Stimulated activated CD4-positive, alpha-beta T cell treated with anti-CD3 and anti-CD28 coated beads, Interleukin-2, amount 100 ng/mL, for 24 hours (primary cell): Measurements from ENCODE around the gene TGFBR3.

ENCODE experiments used
- DNase-seq, 2 donors: peaks; one replicate each; pipeline ENCODE4 v3.0.0-alpha.2; 2020

Gene TGFBR3

DNA sequence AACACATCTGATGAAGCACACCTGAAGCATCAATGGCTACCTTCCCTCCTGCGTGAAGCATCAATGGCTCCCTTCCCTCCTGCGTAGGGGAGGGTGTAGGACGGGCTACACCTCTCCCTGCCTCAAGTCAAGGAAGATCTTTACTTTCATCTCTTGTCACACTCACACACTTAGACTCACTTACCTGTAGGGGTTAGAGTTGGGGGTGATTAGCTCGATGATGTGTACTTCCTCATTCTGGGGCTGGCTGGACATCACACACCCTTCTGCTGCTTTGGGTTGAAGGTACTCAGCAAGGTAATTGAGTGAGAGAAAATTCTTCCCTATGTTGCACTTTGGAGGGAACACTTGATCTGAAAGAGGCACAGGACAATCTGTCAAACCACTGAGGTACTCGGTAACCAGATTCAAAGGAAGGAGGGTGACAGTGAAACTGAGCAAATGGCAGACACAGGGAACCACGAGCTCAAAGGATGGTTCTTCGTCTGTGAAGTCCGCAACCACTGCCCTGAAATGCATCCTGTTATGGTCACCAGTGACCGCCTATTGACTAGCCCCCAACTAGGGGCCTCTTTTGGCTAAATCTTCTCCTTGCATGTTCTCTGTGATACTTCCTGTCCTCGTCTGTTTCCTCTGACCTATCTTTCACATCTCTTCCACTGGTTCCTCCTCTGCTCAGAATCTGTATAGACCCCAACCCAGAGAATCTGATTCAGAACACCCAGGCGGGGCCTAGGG lies 156.2 kb downstream of the TGFBR3 start:
- no peak for DNase-seq

DNA sequence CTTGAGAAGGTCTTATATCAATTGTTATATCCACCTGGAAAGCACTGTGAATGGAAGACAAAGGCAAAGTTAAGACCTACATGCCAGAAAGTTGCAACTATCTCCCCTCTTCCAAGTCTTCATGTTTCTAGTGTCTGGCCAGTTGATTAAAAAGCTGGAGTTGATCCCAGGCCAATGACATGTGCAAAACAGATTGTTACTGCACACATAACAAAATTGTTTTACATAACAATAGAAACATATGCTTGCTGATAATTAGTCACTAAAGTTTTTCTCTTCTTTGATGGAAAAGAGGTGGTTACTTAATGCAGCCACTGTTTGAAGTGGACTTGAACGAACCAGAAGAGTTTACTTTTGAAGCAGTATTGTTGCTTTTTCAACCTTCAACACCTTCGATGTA lies 158.2 kb downstream of the TGFBR3 start:
- DNase-seq: no peak

DNA sequence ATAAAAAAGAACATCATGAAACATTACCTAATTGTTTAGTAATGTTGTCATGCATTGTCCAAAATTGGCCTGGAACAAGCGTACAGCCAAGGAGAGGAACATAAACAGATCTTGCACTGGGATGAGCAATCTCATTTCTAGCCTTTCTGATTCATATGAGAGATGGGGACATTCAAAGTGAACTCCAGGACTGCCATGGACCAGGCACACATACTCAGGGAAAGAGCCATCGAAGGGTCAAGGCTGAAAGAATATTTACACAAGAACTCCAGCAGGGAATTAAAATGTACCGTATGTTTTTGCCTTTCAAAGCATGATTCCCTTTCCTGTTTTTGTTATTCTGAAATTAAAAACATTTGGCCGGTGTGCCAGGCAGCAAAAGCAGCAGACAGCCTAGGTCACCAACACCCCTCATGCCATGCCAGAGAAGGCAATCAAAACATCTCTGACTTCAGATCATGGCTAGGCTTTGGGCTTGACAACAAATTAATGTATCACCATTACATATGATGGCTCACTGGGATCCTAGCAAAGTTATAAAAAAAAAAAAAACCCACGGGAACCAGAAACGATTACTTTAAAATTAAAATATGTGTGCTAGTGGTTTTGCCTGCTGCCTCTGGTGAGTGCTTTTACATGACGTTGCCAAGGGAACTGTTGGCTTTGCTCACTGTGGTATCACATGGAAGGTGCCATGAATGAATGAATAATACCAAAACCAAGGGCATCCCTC lies 159.8 kb downstream of the TGFBR3 start:
- DNase-seq: no peak

DNA sequence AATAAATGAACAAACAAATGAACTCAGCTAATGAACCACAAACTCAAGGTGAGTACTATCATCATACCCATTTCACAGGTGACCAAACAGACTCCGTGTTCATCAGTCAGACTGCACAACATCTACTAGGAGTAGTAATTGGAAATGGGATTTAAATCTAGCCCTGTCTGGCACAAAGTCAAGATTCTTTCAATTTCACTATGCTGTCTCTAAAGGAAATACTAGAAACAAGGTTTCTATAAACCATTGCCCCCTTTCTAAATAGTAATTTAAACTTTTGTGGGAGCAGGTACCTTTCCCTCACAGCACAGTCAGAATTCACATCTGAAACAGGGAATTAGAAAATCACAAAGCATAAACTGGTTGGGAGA lies 160.3 kb downstream of the TGFBR3 start:
- DNase-seq: no peak

DNA sequence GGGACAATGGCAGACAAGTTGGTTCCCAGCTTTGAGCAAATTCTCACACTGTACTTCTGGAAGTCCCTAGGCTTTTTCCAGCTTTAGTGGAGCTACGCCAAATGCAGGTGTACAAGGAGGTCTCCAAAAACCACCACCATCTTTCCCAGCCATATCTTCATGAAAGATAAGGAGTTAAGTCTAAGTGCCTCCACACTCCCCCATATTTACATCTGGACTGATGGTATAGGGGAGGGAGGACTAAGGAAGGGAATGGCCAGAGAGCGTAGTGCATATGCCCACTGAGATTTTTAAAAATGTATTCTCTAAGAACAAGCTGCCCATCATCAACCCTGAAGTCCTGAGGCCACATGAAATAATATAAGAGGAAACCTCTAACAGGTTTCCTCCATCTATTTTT lies 161.3 kb downstream of the TGFBR3 start:
- no peak for DNase-seq

DNA sequence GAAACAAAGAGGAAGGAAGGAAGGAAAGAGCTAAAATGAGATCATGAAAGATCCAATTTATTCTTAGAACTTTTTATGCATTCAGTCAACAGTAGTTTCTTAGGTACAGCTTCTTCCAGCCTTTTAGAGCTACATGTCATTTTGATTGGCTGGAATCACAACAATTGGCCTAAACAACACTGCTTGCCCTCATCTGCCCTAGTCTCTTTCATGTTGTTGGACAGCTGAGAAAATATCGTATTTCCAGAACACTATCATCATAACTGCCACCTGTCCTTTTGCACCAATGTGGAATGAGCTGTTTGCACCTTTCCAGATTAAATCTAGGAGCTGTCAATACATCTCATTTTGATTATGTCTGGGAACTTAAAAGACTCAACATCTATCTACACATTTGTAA lies 161.7 kb downstream of the TGFBR3 start:
- DNase-seq: no peak

DNA sequence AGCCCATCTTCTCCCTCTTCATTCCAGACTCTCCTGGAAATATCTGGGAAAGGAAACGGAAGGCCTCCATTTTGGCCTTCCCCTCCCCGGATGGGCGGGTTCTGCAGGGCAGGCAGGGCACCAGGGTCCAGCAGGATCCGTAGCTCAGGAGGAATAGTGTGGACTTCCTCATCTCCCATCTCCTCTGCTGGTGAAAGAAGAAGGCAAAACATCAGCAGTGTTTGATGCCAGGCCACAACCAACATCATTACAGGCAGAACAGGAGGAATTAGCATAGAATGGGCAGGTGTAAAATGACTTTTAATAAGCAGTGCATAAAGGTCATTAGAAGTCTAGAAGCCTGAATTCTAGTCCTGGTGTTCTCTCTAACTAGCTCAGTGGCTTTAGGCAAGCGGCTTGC lies 165.9 kb downstream of the TGFBR3 start:
- DNase-seq: no peak

DNA sequence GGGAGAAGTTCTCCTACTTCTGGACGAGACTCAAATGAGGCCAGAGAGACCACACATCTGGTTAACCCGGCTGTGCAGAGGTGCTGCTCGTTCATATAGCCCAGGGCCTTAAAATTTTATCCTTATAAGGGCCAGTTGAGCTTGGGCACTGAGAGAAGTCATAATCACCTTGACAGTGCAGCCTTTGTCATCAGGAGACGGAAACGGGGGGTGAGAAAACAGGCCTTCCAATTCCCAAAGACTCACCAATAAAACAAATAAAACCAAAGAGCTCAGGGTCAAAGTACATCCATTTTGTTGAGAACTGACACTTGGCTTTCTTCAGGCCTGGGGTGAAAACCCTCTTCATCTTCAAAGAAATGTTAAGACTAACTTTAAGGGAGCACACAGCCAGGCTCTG lies 167.1 kb downstream of the TGFBR3 start:
- no peak for DNase-seq

DNA sequence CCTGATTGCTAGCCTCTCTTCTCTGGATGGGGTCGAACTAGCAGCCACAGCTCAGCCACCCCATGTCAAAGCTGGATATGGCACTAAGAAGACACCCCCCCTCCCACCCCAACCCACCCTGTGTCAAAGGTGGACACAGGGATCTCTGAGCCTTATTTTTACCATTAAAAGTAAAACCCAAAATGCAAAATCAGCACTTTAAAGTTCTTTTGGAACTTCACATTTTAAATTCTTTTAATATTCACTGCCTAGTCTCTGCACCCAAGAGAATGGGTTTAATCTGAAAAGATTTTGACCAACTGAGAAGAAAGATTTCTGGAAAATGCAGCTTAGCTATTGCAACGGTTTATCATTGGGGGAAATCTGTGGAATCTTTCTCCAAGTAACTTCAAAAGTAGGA lies 167.6 kb downstream of the TGFBR3 start:
- DNase-seq: no peak

DNA sequence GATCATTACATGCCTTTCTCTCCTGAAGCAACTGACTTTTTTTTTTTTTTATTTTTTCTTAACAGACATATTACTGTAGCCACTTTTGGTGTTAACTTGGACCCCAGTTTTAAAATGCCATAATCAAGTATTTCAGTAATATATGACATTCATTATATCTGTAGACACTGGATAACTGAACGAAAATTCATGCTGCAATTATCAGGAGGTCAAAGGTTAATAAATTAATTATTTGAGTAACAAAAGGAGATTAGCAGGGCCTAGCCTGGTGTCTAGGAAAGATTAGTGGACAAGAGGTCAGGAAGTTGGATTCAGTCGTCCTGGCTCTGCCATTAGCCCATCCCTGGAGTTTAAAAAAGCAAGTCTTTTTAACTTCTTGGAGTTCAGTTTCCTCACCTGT lies 168.1 kb downstream of the TGFBR3 start:
- no peak for DNase-seq

DNA sequence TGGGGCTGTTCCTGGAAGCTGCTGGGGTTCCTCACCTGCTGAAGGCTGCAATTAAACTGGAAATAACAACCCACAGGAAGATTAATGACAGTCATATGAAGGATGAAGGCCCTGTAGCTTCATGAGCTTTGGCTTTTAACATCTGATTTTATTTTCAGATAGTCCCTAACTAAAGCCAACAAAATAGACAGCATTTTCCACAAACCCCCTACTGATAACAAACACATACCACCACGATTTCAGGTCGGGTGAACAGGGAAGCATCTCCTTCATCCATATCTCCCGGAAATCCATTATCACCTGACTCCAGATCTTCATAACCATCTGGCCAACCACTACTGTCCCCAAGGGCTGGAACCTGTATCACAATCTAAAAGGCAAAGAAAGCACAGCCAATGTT lies 169.6 kb downstream of the TGFBR3 start:
- DNase-seq: no peak

DNA sequence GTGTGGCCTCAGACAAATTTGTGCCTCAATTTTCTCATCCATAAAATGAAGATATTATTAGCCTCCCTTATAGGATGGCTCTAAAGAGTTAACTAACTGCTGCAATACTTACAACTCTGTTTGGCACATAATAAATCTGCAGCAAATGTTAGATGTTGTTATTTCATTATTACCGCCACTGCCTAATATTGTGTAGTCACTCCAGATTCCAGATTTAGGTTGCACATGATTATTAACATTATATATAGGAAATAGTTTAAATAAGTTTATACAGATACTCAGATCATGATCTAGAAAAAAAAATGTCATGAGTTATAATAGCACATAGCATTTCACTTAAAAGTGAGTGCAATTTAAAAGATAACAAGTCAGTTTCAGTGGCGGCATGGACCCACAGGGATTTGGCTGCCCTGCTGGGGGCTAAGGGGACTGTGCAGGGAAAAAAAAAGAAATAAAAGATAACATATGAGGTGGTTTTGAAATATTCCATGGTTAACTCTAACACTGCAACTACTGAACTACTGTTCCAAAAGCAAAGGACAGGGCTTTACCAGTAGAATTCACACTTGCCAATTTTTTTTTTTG lies 170.4 kb downstream of the TGFBR3 start:
- DNase-seq: no peak

DNA sequence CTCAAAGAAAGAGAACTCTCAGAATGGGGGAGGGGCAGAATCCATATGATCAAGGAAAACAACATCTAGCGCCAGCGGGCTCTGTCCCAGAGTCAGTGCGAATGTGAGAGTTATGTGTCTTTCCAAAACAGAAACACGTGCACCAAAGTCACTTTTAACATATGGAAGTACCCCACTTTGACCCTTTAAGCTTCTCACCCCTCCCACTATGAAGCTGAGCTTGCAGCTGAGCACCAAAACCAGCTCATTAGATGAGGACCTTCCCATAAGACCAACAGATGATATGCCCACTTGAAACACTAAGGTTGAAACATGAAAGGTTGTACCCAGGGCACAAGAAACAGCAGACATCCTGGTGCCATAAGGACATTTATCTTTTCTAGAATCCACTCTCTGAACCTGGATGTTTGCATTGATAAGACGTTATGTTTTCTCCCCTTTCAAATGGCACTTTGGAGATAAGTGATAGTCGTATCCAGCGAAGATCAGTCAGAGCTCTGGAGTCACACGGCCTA lies 171.0 kb downstream of the TGFBR3 start:
- DNase-seq: no peak

DNA sequence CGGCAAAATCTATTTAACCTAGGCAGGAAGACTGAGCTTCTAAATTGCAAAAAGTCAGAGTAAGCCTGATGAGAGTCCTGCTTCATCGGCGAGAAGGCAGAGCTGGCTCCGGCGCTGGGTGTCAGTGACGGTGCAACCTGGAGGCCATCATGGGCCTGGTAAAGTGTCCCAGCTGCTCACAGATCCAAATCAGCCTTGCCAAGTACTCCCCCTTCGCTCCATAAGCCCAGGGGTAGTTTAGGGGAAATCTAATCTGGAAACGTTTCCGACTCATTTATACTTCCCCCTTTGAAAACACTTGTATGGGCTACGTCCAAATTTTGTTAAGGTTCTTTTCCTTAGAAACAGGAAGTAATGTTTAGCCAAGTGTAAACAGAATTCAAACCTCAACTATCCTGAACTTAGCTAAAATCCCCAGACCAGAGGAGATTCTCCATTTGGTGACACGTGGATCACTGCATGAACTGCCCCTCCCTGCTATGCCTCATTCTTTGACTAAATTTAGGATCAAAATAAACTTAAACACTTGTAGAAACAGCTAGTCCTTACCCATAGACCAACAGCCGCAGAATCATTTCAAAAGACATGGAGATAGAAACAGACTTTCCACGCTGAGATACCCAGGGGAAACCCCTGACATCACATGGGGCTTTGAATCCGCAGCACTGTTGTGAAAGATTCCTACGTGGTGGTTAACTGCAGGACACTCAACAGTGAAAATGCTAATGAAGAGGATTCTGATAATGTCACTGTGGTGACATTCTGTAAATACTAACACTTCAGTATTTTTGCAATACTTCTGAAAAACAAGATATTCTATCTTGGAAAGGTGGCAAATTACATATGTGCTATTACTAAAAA lies 172.7 kb downstream of the TGFBR3 start:
- peak; percentile 37 to 57 for DNase-seq

DNA sequence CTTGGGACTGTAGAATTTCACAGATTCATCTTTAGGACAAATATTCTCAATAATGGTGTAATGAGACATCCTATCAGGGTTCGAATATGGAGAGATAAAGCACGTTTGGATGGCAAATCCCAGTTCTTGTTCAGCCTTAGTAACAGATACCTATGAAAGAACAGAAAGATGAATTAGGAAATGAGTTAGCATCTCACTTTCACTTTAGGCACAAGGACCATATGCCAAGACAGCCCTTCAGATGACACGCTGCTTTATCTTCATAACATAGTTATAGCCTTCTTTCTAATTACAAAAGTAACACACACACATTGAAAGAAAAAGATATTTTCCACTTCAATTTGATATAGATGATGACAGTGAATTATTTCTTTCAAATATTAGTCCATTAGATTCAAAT lies 173.6 kb downstream of the TGFBR3 start:
- no peak for DNase-seq

DNA sequence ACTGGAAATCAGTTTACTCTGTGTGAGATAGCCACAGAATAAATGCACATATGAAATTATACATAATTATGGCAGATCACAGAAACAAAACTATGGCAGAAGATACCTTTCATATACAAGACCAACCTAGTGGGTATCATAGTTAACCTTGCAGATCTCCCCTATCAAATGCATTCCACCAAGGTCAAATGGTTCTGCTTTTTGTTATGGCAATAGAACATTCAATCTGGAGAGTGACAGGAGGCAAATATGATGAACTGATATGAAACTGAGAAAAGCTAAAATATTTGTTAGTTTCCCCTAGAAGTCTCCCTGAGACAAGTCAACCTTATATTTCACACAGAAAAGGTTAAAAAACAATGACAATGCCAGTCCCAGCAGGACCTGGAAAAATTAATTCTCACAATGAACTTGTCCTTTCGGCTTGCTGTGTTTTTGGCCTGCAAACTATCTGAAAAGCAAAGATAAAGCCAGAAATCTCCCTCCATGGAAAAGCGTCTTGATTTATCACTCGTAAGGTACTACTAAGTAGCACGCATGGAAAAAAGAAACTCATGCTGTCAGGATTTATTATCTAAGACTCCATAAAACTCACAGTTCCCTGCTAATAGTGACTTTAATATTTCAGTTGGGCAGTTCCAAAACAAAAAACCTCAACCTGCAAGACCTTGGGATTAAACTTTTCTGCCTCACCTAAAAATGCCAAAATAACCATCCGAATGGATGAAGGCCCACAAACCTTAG lies 174.3 kb downstream of the TGFBR3 start:
- no peak for DNase-seq

DNA sequence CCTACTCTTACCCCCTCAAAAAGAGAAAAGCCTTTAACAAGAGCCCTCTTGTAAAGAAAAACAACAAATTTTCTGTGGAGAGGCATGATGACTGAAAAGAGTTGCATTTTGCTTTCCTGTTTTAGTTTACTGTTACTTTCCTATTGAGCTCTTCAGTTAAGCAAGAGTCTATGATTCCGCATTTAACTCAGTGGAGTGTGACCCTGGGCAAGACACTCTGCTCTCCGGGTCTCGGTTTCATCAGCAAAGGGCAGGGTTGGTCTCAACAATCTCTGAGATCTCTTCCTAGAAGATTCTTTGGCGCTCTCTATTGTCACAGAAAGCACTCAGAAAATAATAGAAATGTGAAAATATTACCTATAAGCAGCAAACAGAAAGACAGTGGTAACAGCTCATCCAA lies 175.7 kb downstream of the TGFBR3 start:
- DNase-seq: no peak

DNA sequence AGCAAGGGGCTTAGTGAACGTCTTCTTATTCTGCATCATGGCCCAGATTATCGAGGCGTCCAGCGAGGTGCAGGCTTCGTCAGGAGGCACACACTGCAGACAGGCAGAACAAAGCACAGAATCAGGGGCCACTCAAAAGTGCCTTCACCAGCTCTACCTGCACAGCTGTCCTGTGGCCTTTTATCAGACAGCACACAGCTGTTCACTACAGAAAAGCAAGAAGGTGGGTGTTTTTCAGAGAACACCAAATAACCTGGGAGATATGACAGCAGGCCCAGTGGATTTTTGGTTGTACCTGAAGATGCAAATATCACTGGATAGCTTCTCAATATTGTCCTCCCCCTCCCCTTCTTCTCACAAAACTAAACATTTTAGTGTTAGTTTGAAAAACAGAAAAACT lies 177.3 kb downstream of the TGFBR3 start:
- no peak for DNase-seq

DNA sequence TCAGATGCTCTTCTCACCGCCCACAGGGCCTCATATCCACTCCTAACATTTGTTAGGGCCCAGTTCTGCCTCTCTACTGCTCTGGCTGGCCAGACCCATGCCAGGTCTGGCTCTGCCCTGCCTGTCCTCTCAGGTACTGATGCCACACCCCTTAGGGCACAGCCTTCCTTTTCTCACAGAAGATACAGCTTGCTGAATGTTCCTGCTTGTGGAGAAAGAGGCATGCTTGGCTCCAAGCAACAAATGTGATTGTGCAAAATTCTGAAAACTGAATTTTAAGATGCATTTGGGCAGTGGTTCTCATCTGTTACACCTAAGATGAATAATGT lies 178.1 kb downstream of the TGFBR3 start:
- DNase-seq: no peak

DNA sequence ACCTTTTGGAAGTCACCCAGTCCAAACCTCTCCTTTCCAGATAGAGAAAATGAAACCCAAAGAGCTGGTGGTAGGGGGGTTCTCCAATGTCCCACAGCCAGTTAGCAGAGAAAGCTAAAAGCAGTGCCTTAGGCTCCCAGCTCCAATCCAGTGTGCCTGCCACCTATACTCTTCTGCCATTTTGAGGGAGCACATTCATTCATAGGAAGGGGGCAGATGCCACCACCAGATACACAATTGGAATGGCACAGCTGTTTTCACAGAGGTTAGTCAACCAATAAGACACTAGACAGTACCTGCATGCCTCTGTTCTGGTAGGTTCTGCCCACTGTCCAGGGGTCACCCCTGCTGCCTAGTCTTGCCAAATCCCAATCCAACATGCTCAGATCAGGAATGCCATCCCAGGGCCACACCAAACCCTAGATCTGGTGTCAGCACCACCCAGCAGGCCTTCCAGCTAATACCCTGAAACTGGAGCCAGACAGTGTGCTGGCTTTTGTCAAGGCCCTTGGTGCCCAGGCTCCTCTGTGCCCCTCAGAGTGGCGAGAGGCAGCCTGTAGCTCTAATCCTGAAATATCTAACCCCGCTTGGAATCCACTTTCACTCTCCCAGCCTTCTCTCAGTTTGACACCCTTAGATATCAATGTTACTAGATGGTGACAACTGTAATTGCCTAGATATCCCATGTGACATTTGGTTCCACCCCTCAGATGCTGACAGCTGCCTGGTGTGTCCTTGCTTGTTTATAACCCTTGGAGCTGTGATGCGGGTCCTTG lies 178.6 kb downstream of the TGFBR3 start:
- no peak for DNase-seq

DNA sequence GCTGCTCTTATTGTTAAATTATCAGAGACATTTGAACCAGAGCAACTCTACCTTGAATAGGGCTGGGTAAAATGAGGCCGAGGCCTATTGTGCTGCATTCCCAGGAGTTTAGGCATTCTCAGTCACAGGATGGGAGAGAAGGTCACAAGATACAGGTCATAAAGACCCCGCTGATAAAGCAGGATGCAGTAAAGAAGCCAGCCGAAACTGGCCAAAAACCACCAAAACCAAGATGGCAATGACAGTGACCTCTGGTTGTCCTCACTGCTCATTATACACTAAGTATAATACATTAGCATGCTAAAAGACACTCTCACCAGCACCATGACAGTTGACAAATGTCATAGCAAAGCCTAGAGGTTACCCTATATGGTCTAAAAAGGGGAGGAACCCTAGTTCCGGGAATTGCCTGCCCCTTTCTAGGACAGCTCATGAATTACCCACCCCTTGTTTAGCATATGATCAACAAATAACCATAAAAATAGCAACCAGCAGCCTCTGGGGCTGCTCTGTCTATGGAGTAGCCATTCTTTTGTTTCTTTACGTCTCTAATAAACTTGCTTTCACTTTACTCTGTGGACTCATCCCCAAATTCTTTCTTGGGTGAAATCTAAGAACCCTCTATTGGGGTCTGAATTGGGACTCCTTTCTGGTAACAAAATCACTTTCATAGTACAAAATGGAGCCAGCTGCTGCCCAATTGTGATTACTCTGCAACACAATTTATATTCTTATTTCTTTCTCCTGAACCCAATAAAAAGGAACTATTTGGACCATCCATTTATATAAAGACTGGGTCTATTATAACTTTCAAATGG lies 179.6 kb downstream of the TGFBR3 start:
- no peak for DNase-seq
